ENCODE results near the gene KCND3.
A peak's percentile ranks its signal among the peaks of the same experiment; 100 is the strongest.

Gene KCND3

GRCh38 chr1:111909030-111909429, 80.4 kb downstream of the KCND3 start:
- DNase-seq: no peak

- DNase-seq: no peak
Observed at GRCh38 chr1:111908011-111908621, 81.4 kb downstream of the KCND3 start.

- no peak for DNase-seq
Observed at GRCh38 chr1:111907321-111907720, 82.1 kb downstream of the KCND3 start.

- no peak for DNase-seq
Observed at GRCh38 chr1:111906816-111907215, 82.7 kb downstream of the KCND3 start.

- no peak for DNase-seq
Observed at GRCh38 chr1:111906111-111906510, 83.4 kb downstream of the KCND3 start.

- no peak for DNase-seq
Observed at GRCh38 chr1:111904478-111905218, 84.8 kb downstream of the KCND3 start.

GRCh38 chr1:111903871-111904449, 85.5 kb downstream of the KCND3 start:
- DNase-seq: no peak

- no peak for DNase-seq
Observed at GRCh38 chr1:111903148-111903870, 86.2 kb downstream of the KCND3 start.

GRCh38 chr1:111895469-111895868, 94.0 kb downstream of the KCND3 start:
- no peak for DNase-seq

- no peak for DNase-seq
Observed at GRCh38 chr1:111895017-111895416, 94.5 kb downstream of the KCND3 start.

GRCh38 chr1:111894497-111894896, 95.0 kb downstream of the KCND3 start:
- DNase-seq: no peak

GRCh38 chr1:111891566-111891965, 97.9 kb downstream of the KCND3 start:
- no peak for DNase-seq

- no peak for DNase-seq
Observed at GRCh38 chr1:111888740-111889376, 100.6 kb downstream of the KCND3 start.

- DNase-seq: no peak
Observed at GRCh38 chr1:111887875-111888274, 101.6 kb downstream of the KCND3 start.

- no peak for DNase-seq
Observed at GRCh38 chr1:111887385-111887784, 102.1 kb downstream of the KCND3 start.

GRCh38 chr1:111886741-111887140, 102.7 kb downstream of the KCND3 start:
- no peak for DNase-seq

GRCh38 chr1:111884772-111885443, 104.6 kb downstream of the KCND3 start:
- no peak for DNase-seq

- peak; percentile 26 for DNase-seq
Observed at GRCh38 chr1:111882986-111883560, 106.4 kb downstream of the KCND3 start.

- DNase-seq: no peak
Observed at GRCh38 chr1:111882559-111882958, 106.9 kb downstream of the KCND3 start.

- DNase-seq: peak; percentile 67
Observed at GRCh38 chr1:111880881-111881837, 108.3 kb downstream of the KCND3 start.

GRCh38 chr1:111879081-111879480, 110.4 kb downstream of the KCND3 start:
- DNase-seq: no peak
